Hematopoietic multipotent progenitor cell (in vitro differentiated cells): ENCODE data around the gene RAB44. TPM values are rescaled to one million over a fixed set of nuclear protein-coding genes. Genes with fewer than 3 reads are reported as not detected.
"Not testable (repeated sequence)": the region's sequence is repeated elsewhere in the genome, so short reads cannot be mapped to it uniquely, and the experiment has no call there.

ENCODE experiments used
- DNase-seq, 3 donors: peaks; one replicate each; pipeline ENCODE4 v3.0.0-alpha.2; 2011 to 2015; ENCODE audit warnings: low read depth in 2 of 3, low spot score in 2 of 3
- total RNA-seq: library from RNA; depleted of rRNA; stranded (reverse); fragments of >200 nt; gene quantifications from one replicate; pipeline ENCODE4 v1.2.3, GENCODE V29; 2012

Gene RAB44
- total RNA-seq, 1 donor = 10.5 TPM

GRCh38 chr6:36704961-36705577 is 7.4 kb downstream of the RAB44 start:
- DNase-seq = not testable (repeated sequence)

GRCh38 chr6:36706339-36706738 is 8.7 kb downstream of the RAB44 start:
- DNase-seq = no peak

GRCh38 chr6:36712816-36713215 is 15.2 kb downstream of the RAB44 start:
- DNase-seq = no peak

- no peak for DNase-seq
Measured at GRCh38 chr6:36713846-36714245, 16.2 kb downstream of the RAB44 start.

GRCh38 chr6:36714511-36714910 is 16.9 kb downstream of the RAB44 start:
- no peak for DNase-seq

GRCh38 chr6:36715469-36715868 is 17.8 kb downstream of the RAB44 start:
- no peak for DNase-seq

- no peak for DNase-seq
Measured at GRCh38 chr6:36716476-36717093, 19.0 kb downstream of the RAB44 start.

- DNase-seq = no peak
Measured at GRCh38 chr6:36717231-36717825, 19.7 kb downstream of the RAB44 start.

- no peak for DNase-seq
Measured at GRCh38 chr6:36717871-36718540, 20.4 kb downstream of the RAB44 start.

GRCh38 chr6:36718560-36718959 is 20.9 kb downstream of the RAB44 start:
- DNase-seq = no peak

- no peak for DNase-seq
Measured at GRCh38 chr6:36719126-36719525, 21.5 kb downstream of the RAB44 start.

GRCh38 chr6:36720251-36721141 is 22.9 kb downstream of the RAB44 start:
- no peak for DNase-seq

GRCh38 chr6:36721369-36722140 is 23.9 kb downstream of the RAB44 start:
- no peak for DNase-seq

- no peak for DNase-seq
Measured at GRCh38 chr6:36722365-36722764, 24.7 kb downstream of the RAB44 start.

- DNase-seq = no peak
Measured at GRCh38 chr6:36722879-36723278, 25.3 kb downstream of the RAB44 start.

- not testable (repeated sequence) for DNase-seq
Measured at GRCh38 chr6:36723992-36724391, 26.4 kb downstream of the RAB44 start.

GRCh38 chr6:36724514-36725390 is 27.1 kb downstream of the RAB44 start:
- DNase-seq = peak in 2 of 3 donors; percentile 20 to 56

GRCh38 chr6:36725581-36725980 is 28.0 kb downstream of the RAB44 start:
- DNase-seq = no peak

- no peak for DNase-seq
Measured at GRCh38 chr6:36727505-36728021, 29.9 kb downstream of the RAB44 start.
